Upper lobe of left lung (tissue), 6 donors: ENCODE results near the gene MTCH1. TPM values are rescaled to one million over a fixed set of nuclear protein-coding genes. Genes with fewer than 3 reads are reported as not detected.
A peak's percentile ranks its signal among the peaks of the same experiment; 100 is the strongest.

ENCODE experiments used
- ATAC-seq, 2 donors: fragments of 200-7000 bp; cut with Tn5 transposase; one replicate each; pipeline ENCODE4 v1.9.1; 2022; ENCODE audit warnings: mild to moderate bottlenecking in 2 of 2, moderate library complexity in 2 of 2; ENCODE audit not compliant: low FRiP score in 2 of 2
- DNase-seq, 2 donors: peaks; one replicate each; pipeline ENCODE4 v3.0.0-alpha.2; 2019 to 2020
- H3K27ac ChIP-seq, 4 donors: fragments of 200-600 bp; sonication (generic); one replicate each; pipeline ENCODE4 v1.5.1; 2016 to 2019
- H3K27me3 ChIP-seq, 4 donors: fragments of 200-600 bp; sonication (generic); one replicate each; pipeline ENCODE4 v1.5.1; 2017 to 2019
- H3K36me3 ChIP-seq, 4 donors: fragments of 200-600 bp; sonication (generic); one replicate each; pipeline ENCODE4 v1.5.1; 2016 to 2019
- H3K4me1 ChIP-seq, 4 donors: fragments of 200-600 bp; sonication (generic); one replicate each; pipeline ENCODE4 v1.5.1; 2018 to 2019
- H3K4me3 ChIP-seq, 4 donors: fragments of 200-600 bp; sonication (generic); one replicate each; pipeline ENCODE4 v1.5.1; 2017 to 2019; ENCODE audit warnings: mild to moderate bottlenecking in 2 of 4, moderate library complexity in 1 of 4
- H3K9me3 ChIP-seq, 4 donors: fragments of 200-600 bp; sonication (generic); one replicate each; pipeline ENCODE4 v1.5.1; 2018 to 2019
- CTCF ChIP-seq, 6 experiments: fragments of 450-650 bp in 4 of 6; fragments of 200-600 bp in 2 of 6; sonication (generic) in 2 of 6; IDR thresholded peaks; one replicate each; pipeline ENCODE4 v1.5.1; 2016 to 2019; ENCODE audit warnings: antibody characterized with exemption in 6 of 6
- EP300 ChIP-seq, 4 donors: sonication (generic); formaldehyde crosslinking; IDR thresholded peaks; one replicate each; pipeline ENCODE4 v1.5.1; 2017; ENCODE audit warnings: antibody characterized with exemption in 4 of 4, control low read depth in 2 of 4
- POLR2A ChIP-seq, 4 donors: fragments of 450-650 bp; IDR thresholded peaks; one replicate each; pipeline ENCODE4 v1.5.1; 2016 to 2017; ENCODE audit warnings: antibody characterized with exemption in 4 of 4, mild to moderate bottlenecking in 2 of 4
- POLR2AphosphoS5 ChIP-seq, 2 donors: sonication (generic); formaldehyde crosslinking; IDR thresholded peaks; one replicate each; pipeline ENCODE4 v1.5.1; 2017; ENCODE audit warnings: antibody characterized with exemption in 2 of 2
- WGBS, 2 donors: methylation state at CpG; one replicate each; pipeline ENCODE4 v1.1.5; 2017 to 2018; 5-methylcytosine and 5-hydroxymethylcytosine counted together
- total RNA-seq, 6 donors: library from RNA; depleted of rRNA in 4 of 6; stranded (reverse); fragments of >200 nt in 4 of 6; gene quantifications; one replicate each; pipeline versions ENCODE4 v1.1.0 to v1.2.1, GENCODE V29; 2016 to 2021
- donor health status: DM: no; HTN: no; CAD: no; lungs with moderate emphysema.
- donor health status: DM: no; HTN: yes; CAD: no; lungs with severe emphysema.

The MTCH1 gene
- total RNA-seq, 6 donors from 2014 or later, result 184 to 283 (median 219) TPM

DNA sequence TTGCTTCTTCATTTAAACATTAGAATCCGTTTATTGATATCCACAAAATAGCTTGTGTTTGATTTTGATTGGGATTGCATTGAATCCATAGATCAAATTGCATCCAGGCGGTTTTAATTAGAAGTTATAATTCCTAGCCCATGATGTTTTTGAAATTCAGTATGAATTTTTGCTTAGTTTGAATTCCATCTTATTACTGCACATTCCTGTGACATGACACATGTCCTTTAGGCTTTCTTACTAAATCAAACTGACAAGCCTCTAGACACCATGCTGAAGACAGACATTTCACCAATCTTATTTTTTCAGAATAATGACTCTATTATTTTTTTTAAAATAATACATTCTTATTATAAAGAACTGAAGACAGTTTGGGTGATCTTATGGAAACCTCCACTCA is 52.9 kb downstream of the MTCH1 start:
- DNase-seq (no peak), ATAC-seq (no peak)
- Histone ChIP-seq H3K27ac (no peak overlapping the region), H3K4me3 (no peak overlapping the region), H3K27me3 (no peaks in the 10 kb centered on the region), H3K36me3 (no peaks in the 10 kb centered on the region), H3K4me1 (peaks cover 1 to 11% (median 3%) of the 10 kb centered on the region in 4 donors), H3K9me3 (no peaks in the 10 kb centered on the region)
- whole genome bisulfite sequencing, 2 donors, result 91 to 98% methylated on average over 2 of the region's 2 CpGs
- TF ChIP-seq POLR2A (IDR thresholded peaks at IDR 0.05) (no peak), POLR2AphosphoS5 (IDR thresholded peaks at IDR 0.05) (no peak), CTCF (IDR thresholded peaks at IDR 0.05) (no peak), EP300 (IDR thresholded peaks at IDR 0.05) (no peak)

- DNase-seq (no peak), ATAC-seq (peak in 1 of 2 donors; percentile 82)
- TF ChIP-seq POLR2A (IDR thresholded peaks at IDR 0.05), result no peak
- TF ChIP-seq POLR2AphosphoS5 (IDR thresholded peaks at IDR 0.05), result no peak
- no peak for TF ChIP-seq EP300 (IDR thresholded peaks at IDR 0.05)
- no peak for TF ChIP-seq CTCF (IDR thresholded peaks at IDR 0.05)
- 87 to 91% methylated on average over 4 of the region's 4 CpGs for WGBS, 2 donors
- H3K36me3 ChIP-seq, result peaks cover 0 to 6% (median 2%) of the 10 kb centered on the region in 4 donors
- H3K27me3 ChIP-seq, result no peaks in the 10 kb centered on the region
- H3K4me3 ChIP-seq, result no peak overlapping the region
- peaks cover 4 to 24% (median 12%) of the 10 kb centered on the region in 4 donors for H3K4me1 ChIP-seq
- no peaks in the 10 kb centered on the region for H3K9me3 ChIP-seq
- no peak overlapping the region for H3K27ac ChIP-seq
Measured at GRCh38 chr6:36930483-36930882, 55.5 kb downstream of the MTCH1 start.

- ATAC-seq, result peak in 1 of 2 donors; percentile 15
- Histone ChIP-seq H3K27me3 (no peaks in the 10 kb centered on the region), H3K27ac (no peak overlapping the region), H3K4me3 (no peak overlapping the region), H3K9me3 (no peaks in the 10 kb centered on the region), H3K4me1 (peaks cover 4 to 24% (median 12%) of the 10 kb centered on the region in 4 donors), H3K36me3 (peaks cover 4 to 14% (median 5%) of the 10 kb centered on the region in 4 donors)
- WGBS, 2 donors, result 35 to 39% methylated on average over 5 of the region's 5 CpGs
- TF ChIP-seq EP300 (IDR thresholded peaks at IDR 0.05) (no peak), POLR2A (IDR thresholded peaks at IDR 0.05) (no peak), POLR2AphosphoS5 (IDR thresholded peaks at IDR 0.05) (no peak), CTCF (IDR thresholded peaks at IDR 0.05) (no peak)
- DNase-seq, result no peak
Measured at GRCh38 chr6:36929607-36930006, 56.4 kb downstream of the MTCH1 start.

DNA sequence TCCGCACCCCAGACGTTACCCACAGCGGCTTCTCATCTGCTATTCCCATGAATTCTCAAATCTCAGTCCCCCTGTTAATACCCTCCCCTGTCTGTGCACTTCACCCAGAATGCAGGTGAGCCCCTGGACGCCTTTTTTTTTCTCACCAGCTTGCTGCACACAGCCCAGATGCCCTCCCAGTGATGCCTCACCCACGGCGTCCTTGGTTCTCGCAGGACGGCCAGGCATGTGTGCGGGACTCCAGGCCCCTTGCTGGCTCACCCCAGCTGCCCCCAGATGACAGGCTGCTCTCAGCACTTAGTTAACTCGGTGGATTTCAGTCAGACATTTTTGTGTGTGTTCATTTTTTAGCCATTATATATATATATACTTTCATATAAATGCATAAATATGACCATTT is 56.8 kb downstream of the MTCH1 start:
- Histone ChIP-seq H3K36me3 (peaks cover 5 to 18% (median 10%) of the 10 kb centered on the region in 4 donors), H3K4me3 (no peak overlapping the region), H3K9me3 (no peaks in the 10 kb centered on the region), H3K27me3 (no peaks in the 10 kb centered on the region), H3K27ac (no peak overlapping the region), H3K4me1 (peaks cover 4 to 24% (median 12%) of the 10 kb centered on the region in 4 donors)
- ATAC-seq (no peak), DNase-seq (peak in 1 of 2 donors; percentile 42)
- 84 to 92% methylated on average over 10 of the region's 10 CpGs for WGBS, 2 donors
- TF ChIP-seq EP300 (IDR thresholded peaks at IDR 0.05) (no peak), CTCF (IDR thresholded peaks at IDR 0.05) (no peak), POLR2AphosphoS5 (IDR thresholded peaks at IDR 0.05) (no peak), POLR2A (IDR thresholded peaks at IDR 0.05) (no peak)

- whole genome bisulfite sequencing, 2 donors, result 75 to 77% methylated on average over 7 of the region's 7 CpGs
- TF ChIP-seq POLR2A (IDR thresholded peaks at IDR 0.05), result no peak
- no peak for TF ChIP-seq CTCF (IDR thresholded peaks at IDR 0.05)
- no peak for TF ChIP-seq POLR2AphosphoS5 (IDR thresholded peaks at IDR 0.05)
- no peak for TF ChIP-seq EP300 (IDR thresholded peaks at IDR 0.05)
- peak in 1 of 2 donors; percentile 31 for DNase-seq
- Histone ChIP-seq H3K27me3 (no peaks in the 10 kb centered on the region), H3K4me3 (no peak overlapping the region), H3K27ac (peak overlapping the region in 1 of 4 donors; percentile 15), H3K4me1 (peaks cover 4 to 24% (median 12%) of the 10 kb centered on the region in 4 donors), H3K9me3 (no peaks in the 10 kb centered on the region), H3K36me3 (peaks cover 7 to 24% (median 16%) of the 10 kb centered on the region in 4 donors)
- peak in 1 of 2 donors; percentile 13 for ATAC-seq
Measured at GRCh38 chr6:36928547-36928918, 57.5 kb downstream of the MTCH1 start.
